ENCODE data around the gene PRICKLE1. TPM values are rescaled to one million over a fixed set of nuclear protein-coding genes. Genes with fewer than 3 reads are reported as not detected.
A peak's percentile ranks its signal among the peaks of the same experiment; 100 is the strongest.

The PRICKLE1 gene
- total RNA-seq, 1 donor from 2014 or later = 30.6 TPM

DNA sequence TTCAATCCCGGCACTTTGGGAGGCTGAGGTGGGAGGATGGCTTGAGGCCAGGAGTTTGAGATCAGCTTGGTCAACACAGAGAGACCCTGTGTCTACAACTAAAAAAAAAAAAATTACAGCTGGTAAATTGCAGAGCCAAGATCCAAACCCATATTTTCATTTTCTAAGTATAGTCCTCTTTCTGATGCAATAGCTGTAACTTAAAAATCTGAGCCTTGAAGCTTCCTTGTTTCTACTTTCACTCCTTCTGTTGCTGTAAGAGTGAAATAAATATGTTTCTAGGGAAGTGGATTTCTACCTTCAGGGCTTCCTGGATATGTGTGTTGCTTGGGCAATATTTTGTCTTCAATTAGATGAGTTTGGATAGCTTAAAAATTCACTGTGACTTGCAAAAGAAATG, 42.0 kb upstream of the PRICKLE1 start:
- peaks cover 12% of the 10 kb centered on the region for H3K4me1 Mint-ChIP-seq (ENCODE audit: unreplicated experiment)
- H3K36me3 Mint-ChIP-seq (ENCODE audit: unreplicated experiment) = no peaks in the 10 kb centered on the region
- TF ChIP-seq, protein P1, sequence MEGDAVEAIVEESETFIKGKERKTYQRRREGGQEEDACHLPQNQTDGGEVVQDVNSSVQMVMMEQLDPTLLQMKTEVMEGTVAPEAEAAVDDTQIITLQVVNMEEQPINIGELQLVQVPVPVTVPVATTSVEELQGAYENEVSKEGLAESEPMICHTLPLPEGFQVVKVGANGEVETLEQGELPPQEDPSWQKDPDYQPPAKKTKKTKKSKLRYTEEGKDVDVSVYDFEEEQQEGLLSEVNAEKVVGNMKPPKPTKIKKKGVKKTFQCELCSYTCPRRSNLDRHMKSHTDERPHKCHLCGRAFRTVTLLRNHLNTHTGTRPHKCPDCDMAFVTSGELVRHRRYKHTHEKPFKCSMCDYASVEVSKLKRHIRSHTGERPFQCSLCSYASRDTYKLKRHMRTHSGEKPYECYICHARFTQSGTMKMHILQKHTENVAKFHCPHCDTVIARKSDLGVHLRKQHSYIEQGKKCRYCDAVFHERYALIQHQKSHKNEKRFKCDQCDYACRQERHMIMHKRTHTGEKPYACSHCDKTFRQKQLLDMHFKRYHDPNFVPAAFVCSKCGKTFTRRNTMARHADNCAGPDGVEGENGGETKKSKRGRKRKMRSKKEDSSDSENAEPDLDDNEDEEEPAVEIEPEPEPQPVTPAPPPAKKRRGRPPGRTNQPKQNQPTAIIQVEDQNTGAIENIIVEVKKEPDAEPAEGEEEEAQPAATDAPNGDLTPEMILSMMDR (IDR thresholded peaks at IDR 0.05) = no peak
- no peak for DNase-seq (ENCODE audit: extremely low spot score, unreplicated experiment)
- peaks cover 20% of the 10 kb centered on the region for H3K27me3 Mint-ChIP-seq (ENCODE audit: unreplicated experiment)
- H3K9me3 Mint-ChIP-seq (ENCODE audit: unreplicated experiment) = no peaks in the 10 kb centered on the region
- no peak overlapping the region for H3K4me3 Mint-ChIP-seq (ENCODE audit: unreplicated experiment)
- H3K27ac Mint-ChIP-seq (ENCODE audit: unreplicated experiment) = peak overlapping the region; percentile 91

DNA sequence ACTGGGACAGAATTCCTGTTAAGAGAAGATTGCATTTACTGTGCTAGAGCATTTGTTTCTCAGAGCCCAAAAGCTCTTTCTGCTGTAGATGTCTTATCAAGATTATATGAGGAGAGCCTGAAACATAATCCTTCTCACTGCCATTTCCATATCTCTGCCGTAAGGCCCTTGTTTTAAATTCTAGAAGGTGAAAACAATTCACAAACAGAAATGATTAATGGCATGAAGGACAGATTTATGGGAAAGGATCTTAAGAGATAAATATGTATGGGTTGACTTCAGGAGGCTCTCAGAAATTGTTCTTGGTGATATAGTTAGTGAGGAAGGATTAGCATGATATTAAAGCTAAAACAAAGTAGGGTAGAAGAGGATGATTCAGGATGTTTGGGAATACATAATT, 40.8 kb upstream of the PRICKLE1 start:
- Mint-ChIP-seq H3K9me3 (ENCODE audit: unreplicated experiment) (no peaks in the 10 kb centered on the region), H3K27ac (ENCODE audit: unreplicated experiment) (no peak overlapping the region), H3K4me1 (ENCODE audit: unreplicated experiment) (peaks cover 12% of the 10 kb centered on the region), H3K4me3 (ENCODE audit: unreplicated experiment) (no peak overlapping the region), H3K27me3 (ENCODE audit: unreplicated experiment) (peaks cover 20% of the 10 kb centered on the region), H3K36me3 (ENCODE audit: unreplicated experiment) (no peaks in the 10 kb centered on the region)
- TF ChIP-seq, protein P1 (IDR thresholded peaks at IDR 0.05) = no peak
- no peak for DNase-seq (ENCODE audit: extremely low spot score, unreplicated experiment)

DNA sequence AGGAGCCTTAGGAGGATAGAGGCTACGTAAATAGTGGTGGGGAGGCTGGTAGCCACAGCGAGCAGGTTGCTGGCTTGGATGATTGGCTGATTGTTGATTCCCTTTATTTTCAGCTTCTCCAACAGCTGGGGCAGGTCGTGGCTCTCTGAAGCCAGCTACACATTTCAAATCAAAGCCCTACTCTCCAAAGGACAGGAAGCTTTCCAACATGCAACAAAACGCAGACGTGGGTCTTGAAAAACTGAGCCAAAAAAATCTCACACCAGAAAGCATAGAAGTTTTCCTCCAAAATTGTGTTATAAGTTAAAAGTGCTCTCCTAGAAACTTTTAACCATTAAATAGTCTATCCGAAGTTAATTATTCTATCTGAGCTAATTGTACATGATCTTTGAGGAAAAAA, 37.6 kb upstream of the PRICKLE1 start:
- Mint-ChIP-seq H3K9me3 (ENCODE audit: unreplicated experiment) (no peaks in the 10 kb centered on the region), H3K27me3 (ENCODE audit: unreplicated experiment) (peaks cover 26% of the 10 kb centered on the region), H3K4me1 (ENCODE audit: unreplicated experiment) (peaks cover 10% of the 10 kb centered on the region), H3K4me3 (ENCODE audit: unreplicated experiment) (no peak overlapping the region), H3K36me3 (ENCODE audit: unreplicated experiment) (no peaks in the 10 kb centered on the region), H3K27ac (ENCODE audit: unreplicated experiment) (no peak overlapping the region)
- TF ChIP-seq, protein P1 (IDR thresholded peaks at IDR 0.05) = no peak
- DNase-seq (ENCODE audit: extremely low spot score, unreplicated experiment) = no peak

DNA sequence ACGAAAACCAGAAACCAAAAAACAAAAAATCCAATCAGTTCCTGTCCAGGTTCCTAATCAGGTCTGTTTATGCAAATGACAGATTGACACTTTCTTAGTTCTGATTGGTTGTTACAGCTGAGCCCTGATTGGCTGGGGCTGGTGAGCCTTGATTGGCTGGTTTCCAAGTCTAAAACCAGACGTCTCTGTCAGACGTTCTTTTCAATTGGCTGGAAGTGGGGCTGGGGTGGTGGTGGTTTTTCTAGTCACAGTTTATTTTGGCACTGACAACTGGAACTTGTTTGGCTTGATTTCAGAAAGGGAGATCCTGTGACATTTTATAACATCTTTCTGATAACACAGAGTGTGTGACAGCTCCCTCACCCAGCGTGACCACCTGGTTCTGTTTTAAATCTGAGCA, 36.1 kb upstream of the PRICKLE1 start:
- no peaks in the 10 kb centered on the region for H3K9me3 Mint-ChIP-seq (ENCODE audit: unreplicated experiment)
- TF ChIP-seq, protein P1 (IDR thresholded peaks at IDR 0.05) = no peak
- no peaks in the 10 kb centered on the region for H3K4me1 Mint-ChIP-seq (ENCODE audit: unreplicated experiment)
- H3K36me3 Mint-ChIP-seq (ENCODE audit: unreplicated experiment) = no peaks in the 10 kb centered on the region
- H3K4me3 Mint-ChIP-seq (ENCODE audit: unreplicated experiment) = no peak overlapping the region
- H3K27ac Mint-ChIP-seq (ENCODE audit: unreplicated experiment) = no peak overlapping the region
- DNase-seq (ENCODE audit: extremely low spot score, unreplicated experiment) = no peak
- peaks cover 28% of the 10 kb centered on the region for H3K27me3 Mint-ChIP-seq (ENCODE audit: unreplicated experiment)

DNA sequence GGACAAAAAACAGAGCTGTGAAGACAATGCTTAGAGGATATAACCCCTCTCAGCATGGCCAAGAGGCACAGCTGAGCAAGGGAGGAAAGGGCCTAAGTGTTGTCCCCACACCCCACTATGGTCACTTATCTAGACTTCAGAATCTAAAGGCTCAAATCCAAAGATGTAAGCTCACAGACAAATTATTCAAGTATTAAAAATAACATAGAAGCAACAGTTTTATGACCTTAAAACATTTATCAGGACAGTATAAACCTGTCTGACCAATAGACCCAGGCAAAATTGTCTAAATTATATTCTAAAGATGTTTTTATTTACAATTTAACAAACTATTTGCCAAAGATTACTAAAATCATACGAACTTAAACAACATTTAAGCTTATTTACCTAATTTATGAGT, 28.1 kb upstream of the PRICKLE1 start:
- H3K36me3 Mint-ChIP-seq (ENCODE audit: unreplicated experiment) = peaks cover 2% of the 10 kb centered on the region
- H3K27ac Mint-ChIP-seq (ENCODE audit: unreplicated experiment) = no peak overlapping the region
- TF ChIP-seq, protein P1 (IDR thresholded peaks at IDR 0.05) = no peak
- peaks cover 26% of the 10 kb centered on the region for H3K9me3 Mint-ChIP-seq (ENCODE audit: unreplicated experiment)
- H3K27me3 Mint-ChIP-seq (ENCODE audit: unreplicated experiment) = peaks cover 3% of the 10 kb centered on the region
- peaks cover 6% of the 10 kb centered on the region for H3K4me1 Mint-ChIP-seq (ENCODE audit: unreplicated experiment)
- no peak overlapping the region for H3K4me3 Mint-ChIP-seq (ENCODE audit: unreplicated experiment)
- DNase-seq (ENCODE audit: extremely low spot score, unreplicated experiment) = no peak
